ENCODE data around the gene RPTOR.

RPTOR gene

DNA sequence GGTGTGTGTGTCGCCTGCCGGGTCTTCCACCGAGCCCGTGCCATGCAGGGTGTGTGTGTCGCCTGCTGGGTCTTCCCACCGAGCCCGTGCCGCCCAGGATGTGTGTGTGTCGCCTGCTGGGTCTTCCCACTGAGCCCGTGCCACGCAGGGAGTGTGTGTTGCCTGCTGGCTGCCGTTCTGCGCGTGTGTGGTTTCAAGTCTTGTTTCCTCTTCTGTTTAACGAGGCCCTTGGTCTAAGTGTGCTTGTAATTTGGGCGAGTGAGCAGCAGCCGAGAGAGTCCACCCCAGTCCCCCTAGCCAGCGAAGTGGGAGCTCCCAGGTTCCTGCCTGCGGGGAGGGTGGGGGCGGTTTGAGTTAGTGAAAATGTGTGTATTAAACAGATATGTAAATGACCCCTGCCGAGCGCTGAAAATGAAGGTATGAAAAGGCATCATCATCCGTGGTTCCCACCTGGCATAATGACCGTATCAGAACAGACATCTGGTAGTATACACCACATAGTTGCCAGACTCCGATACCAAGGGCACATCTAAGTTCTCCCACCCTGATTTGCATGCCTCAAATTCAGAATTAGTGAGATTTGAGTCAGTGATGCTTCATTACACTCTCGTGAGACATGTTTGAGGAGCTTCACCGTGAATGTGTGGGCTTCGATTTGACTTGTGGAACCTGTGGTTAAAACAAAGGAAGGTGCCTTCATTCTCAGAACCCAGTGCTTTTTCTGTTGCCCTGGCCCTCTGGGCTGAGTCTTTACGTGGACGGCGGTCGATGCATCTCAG is 332.5 kb downstream of the RPTOR start:
- H3K4me3 ChIP-seq (ENCODE audit: low read depth, low read length) = peak overlapping the region; percentile 3; the same call in 1 of the 2 replicates
- peak; percentile 90 for DNase-seq (ENCODE audit: low read depth)
- TF ChIP-seq, protein P1, sequence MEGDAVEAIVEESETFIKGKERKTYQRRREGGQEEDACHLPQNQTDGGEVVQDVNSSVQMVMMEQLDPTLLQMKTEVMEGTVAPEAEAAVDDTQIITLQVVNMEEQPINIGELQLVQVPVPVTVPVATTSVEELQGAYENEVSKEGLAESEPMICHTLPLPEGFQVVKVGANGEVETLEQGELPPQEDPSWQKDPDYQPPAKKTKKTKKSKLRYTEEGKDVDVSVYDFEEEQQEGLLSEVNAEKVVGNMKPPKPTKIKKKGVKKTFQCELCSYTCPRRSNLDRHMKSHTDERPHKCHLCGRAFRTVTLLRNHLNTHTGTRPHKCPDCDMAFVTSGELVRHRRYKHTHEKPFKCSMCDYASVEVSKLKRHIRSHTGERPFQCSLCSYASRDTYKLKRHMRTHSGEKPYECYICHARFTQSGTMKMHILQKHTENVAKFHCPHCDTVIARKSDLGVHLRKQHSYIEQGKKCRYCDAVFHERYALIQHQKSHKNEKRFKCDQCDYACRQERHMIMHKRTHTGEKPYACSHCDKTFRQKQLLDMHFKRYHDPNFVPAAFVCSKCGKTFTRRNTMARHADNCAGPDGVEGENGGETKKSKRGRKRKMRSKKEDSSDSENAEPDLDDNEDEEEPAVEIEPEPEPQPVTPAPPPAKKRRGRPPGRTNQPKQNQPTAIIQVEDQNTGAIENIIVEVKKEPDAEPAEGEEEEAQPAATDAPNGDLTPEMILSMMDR (IDR thresholded peaks at IDR 0.05; ENCODE audit: low read depth, low read length, missing control alignments) = no peak

DNA sequence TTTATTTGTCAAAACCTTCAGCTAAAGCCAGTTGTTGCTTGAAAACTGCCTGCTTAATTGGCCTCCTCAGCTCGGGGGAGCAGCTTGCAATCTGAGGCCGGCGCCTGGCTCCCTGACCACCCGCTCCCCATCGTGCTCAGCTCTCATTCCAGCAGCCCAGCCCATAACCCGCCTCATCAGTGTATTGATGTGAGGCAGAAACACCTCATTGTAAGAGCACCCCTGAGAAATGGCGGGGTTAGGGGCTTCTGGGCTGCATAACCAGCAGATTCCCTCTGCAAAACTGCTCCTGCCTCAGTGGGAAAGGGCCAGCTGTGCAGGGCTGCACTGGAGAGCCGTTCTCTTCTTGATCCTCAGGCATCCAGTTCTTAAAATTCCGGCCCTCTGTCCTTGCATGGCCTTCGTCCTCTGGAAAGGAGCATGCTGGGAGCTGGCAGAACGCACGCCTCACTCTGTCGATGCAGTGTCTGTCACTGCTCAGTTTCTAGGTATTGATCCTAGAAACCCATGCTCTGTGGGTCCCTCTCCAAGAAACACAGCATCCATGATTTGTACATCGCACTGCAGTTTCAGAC is 333.2 kb downstream of the RPTOR start:
- DNase-seq (ENCODE audit: low read depth) = no peak
- H3K4me3 ChIP-seq (ENCODE audit: low read depth, low read length) = no peak overlapping the region
- TF ChIP-seq, protein P1 (IDR thresholded peaks at IDR 0.05; ENCODE audit: low read depth, low read length, missing control alignments) = no peak

DNA sequence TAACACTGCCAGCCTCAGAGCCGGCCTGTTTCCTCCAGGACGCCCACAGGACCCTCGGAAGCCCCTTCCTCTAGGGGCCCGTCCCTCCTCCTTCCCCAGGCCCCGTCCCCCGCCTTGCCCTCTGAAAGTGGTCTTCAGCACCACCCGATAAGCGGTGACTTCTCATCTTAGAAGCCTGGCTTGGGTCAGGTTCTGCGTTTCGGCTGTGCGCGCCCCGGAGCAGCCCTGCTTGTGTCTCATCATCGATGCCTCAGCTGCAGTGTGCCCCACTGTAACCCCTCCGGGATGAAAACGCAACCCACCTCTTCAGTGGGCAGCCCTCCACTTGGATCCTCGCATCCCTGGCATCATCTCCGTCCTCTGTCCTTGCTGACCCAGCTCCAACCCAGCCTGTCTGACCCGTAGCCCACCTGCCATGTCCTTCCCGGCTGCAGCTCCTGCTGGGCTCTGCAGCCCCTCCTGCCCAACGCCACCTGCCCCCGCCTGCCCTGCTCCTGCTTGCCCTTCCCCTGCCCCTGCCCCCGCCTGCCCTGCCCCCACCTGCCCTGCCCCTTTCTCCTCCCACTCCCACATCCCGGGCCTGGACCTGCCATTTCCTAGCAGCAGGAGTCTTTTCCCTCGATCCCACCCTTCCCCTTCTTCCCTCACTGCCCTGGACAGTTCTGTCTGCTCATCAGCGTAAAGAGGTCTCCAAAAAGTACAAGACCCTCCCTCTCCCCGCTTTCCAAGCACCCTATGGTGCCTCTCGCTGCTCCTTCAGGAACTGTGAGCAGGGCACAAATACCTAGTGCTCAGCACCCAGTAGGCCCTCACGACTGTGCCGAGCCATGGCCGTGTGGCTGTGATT is 334.5 kb downstream of the RPTOR start:
- DNase-seq (ENCODE audit: low read depth) = no peak
- TF ChIP-seq, protein P1 (IDR thresholded peaks at IDR 0.05; ENCODE audit: low read depth, low read length, missing control alignments) = no peak
- no peak overlapping the region for H3K4me3 ChIP-seq (ENCODE audit: low read depth, low read length)

DNA sequence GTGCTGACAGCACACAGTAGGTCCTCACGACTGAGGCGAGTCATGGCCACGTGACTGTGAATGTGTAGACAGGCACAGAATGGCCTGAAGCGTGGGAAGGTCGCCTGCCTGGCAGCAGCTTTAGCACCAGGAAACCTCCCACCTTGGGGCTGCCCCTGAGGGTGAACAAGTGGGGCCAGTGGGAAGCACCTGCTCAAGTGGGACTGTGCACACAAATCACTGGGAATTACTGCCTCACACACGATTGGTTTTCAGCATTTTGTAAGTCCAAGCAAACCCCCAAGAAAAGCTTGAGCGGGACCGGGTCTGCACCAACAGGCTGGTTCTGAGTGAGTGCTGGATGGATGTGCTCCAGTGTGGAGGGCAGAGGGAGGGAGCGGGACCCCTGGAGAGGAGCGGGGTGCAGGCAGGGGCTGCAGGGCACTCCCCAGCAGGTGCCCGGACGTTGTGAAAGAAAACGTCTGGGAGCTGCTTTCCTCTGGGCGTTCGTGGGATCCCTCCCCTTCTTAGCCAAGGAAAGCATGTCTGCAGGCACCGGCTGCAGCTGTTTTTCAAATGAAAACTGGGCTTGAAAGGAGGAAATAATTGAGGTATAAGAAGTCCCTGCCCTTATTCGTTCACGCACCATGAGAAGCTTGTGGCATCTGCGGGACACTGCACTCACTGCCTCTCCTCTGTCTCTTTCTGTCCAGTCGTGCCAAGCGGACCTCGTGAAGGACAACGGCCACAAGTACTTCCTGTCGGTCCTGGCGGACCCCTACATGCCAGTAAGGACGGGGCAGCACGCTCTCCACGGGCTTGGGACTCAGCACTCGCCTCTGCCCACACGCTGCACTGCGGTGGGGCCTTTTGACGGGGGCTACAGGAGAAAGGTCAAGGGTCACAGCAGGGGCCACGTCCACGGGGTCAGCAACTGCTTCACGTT is 335.3 kb downstream of the RPTOR start:
- H3K4me3 ChIP-seq (ENCODE audit: low read depth, low read length) = no peak overlapping the region
- TF ChIP-seq, protein P1 (IDR thresholded peaks at IDR 0.05; ENCODE audit: low read depth, low read length, missing control alignments) = no peak
- no peak for DNase-seq (ENCODE audit: low read depth)

DNA sequence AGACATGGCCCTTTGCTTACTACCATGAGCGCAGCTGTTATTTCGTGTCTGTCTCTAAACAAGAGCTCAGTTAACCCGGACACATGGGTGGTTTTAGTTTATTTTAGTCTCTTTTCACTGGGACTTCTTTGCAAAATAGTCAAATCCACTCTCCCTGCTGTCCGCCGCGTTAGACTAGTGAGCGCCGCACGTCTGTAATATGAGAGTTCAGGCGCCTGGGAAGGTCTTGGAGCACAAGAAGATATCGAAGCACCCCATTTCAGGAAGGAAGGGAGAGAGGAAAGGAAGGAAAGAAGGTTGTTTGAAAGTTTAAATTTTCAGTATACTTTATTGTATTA is 336.0 kb downstream of the RPTOR start:
- TF ChIP-seq, protein P1 (IDR thresholded peaks at IDR 0.05; ENCODE audit: low read depth, low read length, missing control alignments) = no peak
- H3K4me3 ChIP-seq (ENCODE audit: low read depth, low read length) = no peak overlapping the region
- DNase-seq (ENCODE audit: low read depth) = no peak

DNA sequence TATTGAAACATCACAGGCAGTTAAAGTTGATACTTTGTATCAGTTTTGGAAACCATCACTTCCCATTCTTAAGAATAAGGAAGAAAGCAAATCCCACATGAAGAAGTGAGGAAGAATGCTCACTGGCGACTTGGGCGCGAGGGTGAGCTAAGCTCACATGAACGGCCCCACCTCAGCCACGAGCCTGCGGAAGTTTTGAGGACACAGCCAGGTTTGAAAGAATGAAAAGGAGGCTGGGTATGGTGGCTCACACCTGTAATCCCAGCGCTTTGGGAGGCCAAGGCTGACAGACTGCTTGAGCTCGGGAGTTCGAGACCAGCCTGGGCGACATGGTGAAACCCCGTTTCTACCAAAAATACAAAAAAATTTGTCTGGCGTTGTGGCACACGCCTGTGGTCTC is 336.7 kb downstream of the RPTOR start:
- no peak for DNase-seq (ENCODE audit: low read depth)
- no peak overlapping the region for H3K4me3 ChIP-seq (ENCODE audit: low read depth, low read length)
- TF ChIP-seq, protein P1 (IDR thresholded peaks at IDR 0.05; ENCODE audit: low read depth, low read length, missing control alignments) = no peak

Measured in GM12864 (cell line).